ENCODE data around the gene LRRC55.

LRRC55 gene

DNA sequence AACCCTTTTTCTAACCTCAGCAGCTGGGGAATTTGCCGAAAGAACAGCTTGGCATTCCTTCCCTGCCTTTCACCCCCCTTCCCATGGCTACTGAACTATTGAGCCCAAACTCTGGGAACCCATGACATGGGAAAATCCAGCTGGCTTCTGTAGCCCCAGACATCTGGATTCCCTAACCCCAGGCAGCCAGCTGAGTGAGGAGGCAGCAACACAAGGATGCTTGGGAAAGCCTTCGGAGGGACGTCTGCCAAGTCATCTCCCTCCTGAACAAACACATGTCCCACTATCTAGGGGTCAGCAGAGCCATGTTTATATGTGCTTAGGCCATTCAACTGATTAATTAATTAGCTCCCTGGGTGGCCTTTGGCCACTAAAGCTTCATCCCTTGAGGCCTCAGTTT is 21.6 kb downstream of the LRRC55 start:
- no peak for DNase-seq (ENCODE audit: low read depth)

DNA sequence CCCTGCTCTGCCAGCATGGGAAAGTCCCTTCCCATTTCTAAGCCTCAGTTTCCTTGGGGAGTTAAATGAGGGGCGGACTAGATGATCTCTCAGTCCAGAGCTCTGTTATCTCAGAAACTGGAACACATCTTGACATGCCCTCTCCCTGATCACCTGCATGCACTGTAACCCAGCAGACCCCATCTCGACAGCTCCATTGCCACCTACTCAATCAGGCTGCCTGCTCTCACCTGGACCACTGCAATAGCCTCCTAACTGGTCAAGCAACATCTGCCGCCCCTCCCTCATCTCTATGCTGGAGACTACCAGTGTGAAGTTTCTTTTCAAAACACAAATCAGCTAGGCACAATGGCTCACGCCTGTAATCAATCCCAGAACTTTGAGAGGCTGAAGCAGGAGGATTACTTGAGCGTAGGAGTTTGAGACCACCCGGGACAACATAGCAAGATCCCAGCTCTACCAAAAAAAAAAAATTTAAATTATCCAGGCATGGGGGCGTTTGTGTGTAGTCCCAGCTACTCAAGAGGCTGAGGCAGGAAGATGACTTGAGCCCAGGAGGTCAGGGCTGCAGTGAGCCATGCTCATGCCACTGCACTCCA is 22.2 kb downstream of the LRRC55 start:
- DNase-seq (ENCODE audit: low read depth), result no peak

DNA sequence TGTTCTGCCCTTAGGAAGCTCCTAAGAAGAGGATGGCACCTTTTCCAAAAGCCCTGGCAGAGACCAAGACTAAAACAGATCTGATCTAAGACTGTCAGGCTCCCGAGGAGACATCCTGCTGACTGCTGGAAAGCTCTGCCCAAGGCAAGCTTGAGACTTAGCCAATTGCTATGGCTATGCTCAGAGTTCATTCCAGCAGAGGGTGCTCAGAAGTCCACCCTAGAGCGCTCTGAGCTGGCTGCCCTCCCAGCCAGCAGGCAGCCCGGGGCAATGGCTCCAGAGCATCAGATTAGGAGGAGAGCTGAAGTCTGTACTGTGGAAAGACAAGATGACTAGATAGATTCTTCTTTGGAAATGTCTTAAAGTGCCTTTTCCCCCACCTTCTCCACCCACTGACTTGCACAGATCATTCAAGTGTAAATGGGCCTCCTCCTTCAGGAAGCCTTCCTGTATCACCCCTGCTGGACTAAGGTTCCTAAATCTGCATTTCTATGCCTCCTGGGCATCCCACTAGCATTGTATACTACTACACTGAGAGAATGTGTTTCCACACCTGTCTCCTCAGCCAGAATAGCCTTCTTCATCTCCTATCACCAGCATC is 23.4 kb downstream of the LRRC55 start:
- peak; percentile 61 for DNase-seq (ENCODE audit: low read depth)

DNA sequence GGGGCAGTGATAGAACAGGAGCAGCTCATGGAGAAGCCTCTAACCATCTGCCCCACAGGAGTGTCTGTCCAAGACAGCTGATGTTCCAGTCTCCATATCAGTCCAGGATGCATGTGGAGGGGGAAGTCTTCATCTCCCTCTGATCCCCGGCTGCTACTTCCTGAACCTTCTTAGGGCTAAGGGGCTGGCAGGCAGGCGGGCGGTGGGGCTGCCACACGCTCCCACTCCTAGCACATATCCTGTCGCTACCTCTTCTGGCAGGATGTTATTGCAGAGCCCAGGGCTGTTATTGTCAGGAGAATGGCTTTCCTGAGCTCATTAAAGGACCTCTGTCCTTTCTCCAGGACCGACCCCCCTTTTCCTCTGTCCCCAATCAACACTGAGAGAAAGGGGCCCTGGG is 25.4 kb downstream of the LRRC55 start:
- DNase-seq (ENCODE audit: low read depth), result no peak

DNA sequence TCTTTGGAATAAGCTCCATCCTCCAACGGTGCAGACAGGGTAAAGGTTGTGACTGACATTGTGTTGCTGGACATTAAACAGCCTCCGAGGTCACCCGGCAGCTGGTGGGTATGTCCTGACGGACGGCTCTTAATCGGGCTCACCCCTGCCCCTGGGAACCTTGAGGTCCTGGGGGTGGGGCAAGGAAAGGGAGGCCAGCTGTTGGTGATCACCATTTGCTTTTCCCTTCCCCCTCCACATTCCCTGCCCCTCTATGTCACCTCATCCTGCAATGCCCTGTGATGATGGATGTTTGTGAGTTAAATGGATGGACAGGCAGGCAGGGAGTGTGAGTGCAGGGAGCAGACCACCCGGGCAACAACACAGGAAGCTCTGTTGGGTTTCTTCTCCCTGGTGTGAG is 29.0 kb downstream of the LRRC55 start:
- no peak for DNase-seq (ENCODE audit: low read depth)

DNA sequence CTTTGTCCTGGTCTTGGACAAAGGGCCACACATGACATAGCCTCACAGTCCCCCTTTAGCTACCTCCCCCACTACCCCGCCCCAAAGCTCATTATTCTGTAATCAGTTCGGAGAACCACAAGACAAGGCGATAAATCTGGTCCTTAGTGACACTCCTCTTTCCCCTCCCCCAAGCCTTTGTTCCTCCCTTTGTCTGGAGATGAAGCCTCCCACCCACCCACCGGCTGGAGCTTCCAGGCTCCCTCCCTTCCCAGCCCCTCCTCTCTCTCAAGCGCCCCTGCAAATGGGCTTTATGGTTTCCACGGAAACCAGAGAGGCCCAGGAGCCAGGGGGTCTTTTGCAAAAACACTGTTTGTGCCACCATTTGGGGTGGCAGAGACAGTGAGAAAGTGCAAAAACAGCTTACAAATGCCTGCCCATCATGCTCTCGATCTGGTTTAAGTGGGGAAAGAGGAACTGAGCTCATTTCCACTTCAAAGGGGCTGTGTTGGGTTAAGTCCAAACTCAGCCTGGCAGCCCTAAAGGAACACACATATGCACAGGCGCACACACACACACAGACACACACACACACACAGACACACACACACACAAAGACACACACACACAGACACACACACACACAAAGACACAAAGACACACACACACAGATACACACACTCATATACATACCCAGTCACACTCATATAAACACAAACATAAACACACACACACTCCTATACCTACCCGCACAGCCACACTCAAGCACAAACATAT is 31.8 kb downstream of the LRRC55 start:
- DNase-seq (ENCODE audit: low read depth), result peak; percentile 22

DNA sequence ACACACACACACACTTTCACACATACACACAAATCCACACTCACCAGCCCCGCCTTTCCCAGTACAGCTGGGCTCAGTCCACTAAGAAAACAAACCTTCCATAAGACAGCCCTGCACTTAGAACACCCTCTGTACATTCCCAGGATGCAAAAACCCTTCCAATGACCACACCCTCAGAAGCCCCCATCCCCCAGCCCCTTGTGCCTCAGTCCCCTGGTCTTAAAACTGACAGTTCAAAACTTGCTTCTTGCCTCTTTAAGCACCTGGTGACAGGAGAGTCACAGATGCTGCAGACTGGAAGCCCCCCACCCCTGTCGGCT is 32.3 kb downstream of the LRRC55 start:
- peak; percentile 23 for DNase-seq (ENCODE audit: low read depth)

DNA sequence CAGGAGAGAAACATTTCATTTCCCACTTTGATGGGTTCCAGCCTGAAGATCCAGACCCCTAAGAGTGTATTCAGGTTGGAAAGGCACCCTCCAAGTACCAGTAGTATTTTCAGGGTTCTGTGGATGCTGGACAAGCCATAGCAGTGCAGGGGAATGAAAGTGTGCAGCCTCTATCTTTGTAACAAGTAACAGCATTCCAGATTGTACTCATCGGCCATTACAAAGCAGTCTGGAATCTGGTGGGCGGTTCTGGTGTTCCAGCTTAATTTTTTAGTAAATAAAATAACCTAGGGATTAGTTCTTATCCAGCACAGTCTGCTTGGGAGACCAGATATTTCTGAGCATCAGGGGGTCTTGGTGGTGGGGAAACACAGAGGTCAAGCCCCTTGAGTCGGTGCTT is 32.7 kb downstream of the LRRC55 start:
- DNase-seq (ENCODE audit: low read depth), result peak; percentile 86

DNA sequence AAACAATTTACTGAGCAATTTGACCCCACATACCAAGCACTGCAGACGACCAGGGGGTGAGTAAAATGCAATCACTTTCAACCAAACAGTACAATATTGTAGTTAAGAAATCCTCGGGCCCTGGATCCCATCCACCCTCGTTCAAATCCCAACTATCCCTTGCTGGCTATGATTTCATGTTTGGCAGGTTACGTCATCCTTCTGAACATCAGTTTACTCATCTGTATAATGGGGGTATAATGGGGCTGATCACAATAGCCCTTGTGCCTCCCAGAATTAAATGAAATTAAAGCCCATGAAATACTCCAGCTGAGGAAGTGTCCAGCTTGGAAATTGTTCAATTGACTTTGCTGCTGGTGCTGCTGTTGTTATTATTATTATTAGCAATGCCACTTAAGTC is 34.7 kb downstream of the LRRC55 start:
- peak; percentile 1 for DNase-seq (ENCODE audit: low read depth)

DNA sequence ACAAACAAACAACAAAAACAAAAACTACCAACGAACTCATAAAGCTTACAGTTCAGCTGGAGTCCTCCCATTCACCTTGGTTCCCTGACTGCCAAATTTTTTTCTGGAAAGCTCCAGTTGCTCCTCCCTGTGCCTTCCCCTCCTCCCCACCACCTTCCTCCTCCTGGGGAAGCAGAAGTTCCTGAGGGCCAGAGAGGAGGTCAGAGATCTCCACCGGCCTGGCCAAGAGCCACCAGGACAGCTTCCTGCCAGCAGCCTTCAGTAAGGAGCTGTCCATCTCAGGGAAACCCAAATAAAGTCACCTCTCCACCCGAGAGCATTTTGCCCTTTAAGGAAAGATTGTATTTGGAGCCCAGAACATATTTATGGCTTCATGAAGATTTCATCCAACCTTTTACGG is 35.3 kb downstream of the LRRC55 start:
- no peak for DNase-seq (ENCODE audit: low read depth)

DNA sequence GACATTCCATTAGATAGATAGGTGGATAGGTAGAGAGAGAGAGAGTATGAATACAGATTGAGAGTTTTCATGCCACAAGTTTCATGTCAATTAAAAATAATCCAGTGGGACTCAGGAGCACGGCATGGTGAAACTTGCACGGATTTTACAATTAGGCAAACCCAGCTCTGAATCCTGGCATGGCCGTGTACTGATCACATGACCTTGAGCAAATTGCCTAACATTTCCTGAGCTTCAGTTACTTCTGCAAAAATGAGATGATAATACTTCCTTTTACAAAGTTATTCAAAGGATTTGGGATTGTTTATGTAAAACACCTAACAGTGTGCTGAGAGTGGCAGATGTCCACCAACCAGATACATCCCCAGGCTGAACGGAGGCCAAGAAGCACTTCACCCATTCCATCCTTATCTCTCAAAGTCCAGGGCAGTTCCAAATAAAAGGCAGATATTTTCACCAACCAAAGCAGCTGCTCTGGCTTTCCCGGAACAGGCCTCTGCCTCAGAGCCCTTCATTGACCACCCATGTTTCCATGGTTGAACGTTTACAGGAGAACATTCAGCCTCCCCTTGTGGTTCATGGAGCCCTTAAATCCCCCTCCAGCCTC is 37.4 kb downstream of the LRRC55 start:
- peak; percentile 66 for DNase-seq (ENCODE audit: low read depth)

DNA sequence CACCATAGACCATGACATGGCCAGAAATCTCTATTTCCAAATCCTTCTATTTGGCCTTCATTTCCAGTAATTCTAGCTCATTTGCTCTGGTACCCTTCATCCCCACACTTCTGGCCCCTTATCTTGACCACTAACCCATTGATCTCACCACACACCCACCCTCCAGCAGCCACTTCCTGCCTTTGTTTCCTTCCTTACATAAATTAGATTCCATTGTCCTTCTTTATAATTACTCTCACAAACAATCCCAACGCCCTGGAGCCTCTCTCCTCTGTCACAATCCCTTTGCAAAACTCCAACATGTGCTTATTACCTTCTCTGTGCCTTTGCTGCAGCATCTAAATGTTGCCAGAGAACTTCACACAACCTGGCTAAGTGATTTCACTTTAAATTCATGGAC is 40.5 kb downstream of the LRRC55 start:
- no peak for DNase-seq (ENCODE audit: low read depth)

DNA sequence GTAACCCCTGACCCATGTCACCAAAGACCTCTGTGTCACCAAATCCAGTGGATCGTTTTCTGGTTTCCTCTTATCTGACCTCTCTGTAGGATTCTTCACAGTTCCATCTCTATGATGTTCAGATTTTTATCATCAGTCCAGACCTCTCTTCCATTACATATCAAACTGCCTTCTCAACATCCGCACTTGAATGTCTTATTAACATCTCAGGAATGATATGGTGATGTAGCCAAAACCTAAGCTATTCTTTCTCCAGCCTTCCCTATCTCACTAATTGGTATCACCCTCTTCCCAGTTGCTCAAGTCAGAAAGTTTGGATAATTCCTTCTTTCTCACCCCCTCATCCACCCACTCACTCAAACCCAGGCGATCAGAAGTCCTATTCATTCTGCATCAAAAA is 41.8 kb downstream of the LRRC55 start:
- peak; percentile 21 for DNase-seq (ENCODE audit: low read depth)

DNA sequence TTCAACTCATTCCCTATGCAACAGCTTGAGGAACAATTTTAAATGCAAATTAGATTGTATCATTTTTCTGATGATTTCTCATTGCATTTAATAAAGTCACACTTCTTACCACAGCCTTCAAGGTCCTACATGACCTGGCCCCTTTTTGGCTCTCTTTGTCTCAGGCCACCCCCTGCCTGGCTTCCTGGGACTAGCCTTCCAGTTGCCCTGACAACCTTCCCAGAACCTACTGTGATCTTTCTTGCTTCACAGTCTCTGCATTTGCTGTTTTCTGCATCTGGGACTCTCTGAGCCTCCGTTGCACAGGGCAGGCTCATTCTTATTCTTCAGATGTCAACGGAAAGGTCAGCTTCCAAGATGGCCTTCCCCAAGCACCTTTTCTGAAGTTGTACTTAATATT is 42.4 kb downstream of the LRRC55 start:
- no peak for DNase-seq (ENCODE audit: low read depth)

DNA sequence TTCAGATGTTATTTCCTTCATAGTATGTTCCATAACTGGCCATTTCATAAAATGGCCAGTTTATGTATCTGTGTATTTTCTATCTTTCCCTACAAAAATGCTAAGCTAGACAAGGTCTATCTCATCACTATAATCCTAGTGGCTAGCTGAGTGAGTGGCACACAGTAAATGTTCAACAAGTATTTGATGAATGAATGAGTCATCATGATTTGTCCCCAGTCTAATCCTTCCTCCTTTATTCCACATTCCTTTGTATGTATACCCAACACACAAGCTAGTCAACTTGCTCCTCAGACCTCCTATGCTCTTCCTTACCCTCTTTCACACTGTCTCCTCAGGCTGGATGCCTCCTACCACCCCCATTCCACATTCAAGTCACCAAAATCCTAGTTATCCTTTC is 42.8 kb downstream of the LRRC55 start:
- DNase-seq (ENCODE audit: low read depth), result peak; percentile 78

DNA sequence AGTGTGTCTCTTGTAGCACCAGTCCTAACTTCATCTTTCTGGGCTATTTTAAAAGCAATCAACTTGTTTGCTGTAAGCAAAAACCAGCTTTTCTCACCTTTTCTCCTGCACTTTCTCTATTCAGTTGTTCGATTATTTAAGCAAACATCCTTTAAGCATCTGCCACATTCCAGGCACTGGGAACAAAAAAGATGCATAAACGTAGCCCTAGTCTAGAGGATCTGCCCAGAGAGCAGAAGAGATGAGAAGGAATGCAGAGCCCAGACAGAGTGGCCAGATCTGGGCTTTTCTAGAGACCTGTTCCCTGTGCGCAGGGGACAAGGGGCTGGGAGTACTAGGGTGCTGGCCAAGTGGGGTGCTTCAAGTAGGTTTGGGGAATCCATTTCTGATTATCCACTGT is 46.8 kb downstream of the LRRC55 start:
- DNase-seq (ENCODE audit: low read depth), result no peak

DNA sequence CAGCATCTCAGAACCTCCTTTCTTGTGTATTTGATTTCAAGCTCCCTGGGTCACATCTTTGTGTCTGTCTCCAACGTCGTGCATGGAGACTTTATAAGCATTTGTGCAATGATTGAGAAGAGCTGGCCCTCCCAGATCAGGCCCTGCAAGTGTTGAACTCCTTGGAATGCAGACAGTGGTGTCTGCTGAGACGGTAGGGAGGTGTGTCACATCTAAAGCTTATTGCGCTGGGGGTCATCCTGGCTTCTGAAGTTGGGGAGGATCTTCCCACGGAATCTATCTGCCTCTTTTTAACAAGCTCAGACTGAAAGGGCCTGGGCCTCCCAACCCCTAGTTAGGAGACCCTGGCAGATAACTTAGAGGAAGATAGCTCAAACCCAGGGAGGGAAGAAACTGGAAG is 48.6 kb downstream of the LRRC55 start:
- DNase-seq (ENCODE audit: low read depth), result no peak

DNA sequence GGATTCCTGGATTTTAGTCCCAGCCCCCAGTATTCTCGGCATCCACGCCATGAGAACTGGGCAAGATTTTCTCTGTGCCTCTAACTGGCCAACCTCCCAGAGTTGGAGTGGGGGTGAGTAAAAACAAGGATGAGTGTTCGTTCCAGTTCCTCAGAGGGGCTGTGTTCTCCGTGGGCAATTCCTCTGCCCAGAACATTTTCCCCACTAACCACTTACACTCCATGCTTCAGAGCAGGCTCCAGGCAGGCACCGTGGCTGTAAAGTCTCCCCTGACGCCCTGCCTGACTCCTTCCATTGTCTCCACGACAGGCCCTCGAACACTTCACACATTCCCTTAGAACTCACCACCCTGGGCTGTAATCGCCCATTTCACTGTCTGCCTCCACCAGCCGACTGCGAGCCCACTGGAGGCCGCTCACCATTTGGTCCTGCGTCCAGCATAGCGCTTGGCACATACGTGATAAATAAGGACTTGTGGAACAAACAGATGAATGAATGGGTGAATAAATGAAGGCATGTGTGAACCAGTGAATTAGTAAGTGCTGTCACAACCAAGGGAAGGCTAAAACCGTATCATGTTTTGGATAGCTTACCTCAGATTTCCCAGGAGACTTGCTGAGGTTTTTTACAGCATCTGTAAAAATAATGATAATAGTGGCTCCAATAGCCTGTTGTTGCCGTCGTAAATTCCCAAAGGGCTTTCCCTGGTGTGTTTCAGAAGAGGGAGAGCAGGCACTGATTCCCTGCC is 49.2 kb downstream of the LRRC55 start:
- no peak for DNase-seq (ENCODE audit: low read depth)

DNA sequence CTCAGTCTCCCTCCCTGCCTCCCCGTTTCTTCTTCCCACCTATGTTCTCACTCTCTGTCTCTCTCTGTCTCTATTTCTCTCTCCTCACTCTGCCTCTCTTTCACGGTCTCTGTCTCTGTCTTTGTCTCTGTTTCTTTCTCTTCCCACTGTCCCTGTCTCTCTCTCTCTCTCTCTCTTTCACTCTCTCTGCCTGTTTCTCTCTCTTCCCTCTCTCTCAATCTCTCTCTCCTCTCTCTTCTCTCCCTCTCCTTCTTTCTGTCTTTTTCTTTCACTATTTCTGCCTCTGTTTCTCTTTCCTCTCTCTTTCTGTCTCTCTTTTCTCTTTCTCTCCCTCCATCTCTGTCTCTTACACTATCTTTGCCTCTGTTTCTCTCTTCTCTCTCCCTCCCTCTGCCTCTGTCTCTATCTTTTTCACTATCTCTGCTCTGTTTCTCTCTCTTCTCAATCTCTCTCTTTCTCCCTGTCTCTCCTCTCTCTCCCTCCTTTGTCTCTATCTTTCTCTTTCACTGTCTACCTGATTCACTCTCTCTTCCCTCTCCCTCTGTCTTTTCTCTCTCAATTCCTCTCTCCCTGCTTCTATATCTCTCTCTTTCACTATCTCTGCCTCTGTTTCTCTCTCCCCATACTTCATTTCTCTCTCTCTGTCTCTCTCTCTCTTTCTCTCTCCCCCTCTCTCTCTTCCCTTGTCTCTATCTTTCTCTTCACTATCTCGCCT is 49.9 kb downstream of the LRRC55 start:
- no peak for DNase-seq (ENCODE audit: low read depth)

DNA sequence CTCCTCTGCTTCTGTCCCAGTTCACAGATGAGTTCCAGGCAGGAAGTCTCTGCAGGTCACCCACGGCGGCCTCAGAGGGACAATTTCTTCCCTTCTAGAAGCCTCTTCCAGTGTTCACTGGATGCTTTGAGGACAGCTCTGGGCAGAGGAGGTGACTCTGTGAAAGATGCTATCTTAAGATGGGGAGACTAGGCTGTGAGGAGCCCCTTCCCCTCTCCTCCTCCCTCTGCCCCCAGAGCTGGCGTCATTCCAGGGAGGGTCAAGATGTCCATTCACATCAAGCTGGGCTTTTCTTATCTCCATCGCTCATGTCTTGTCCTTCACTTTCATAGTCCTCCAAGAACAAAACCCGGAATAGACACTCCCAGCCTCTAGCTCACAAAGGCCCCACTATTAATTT is 51.9 kb downstream of the LRRC55 start:
- no peak for DNase-seq (ENCODE audit: low read depth)

DNA sequence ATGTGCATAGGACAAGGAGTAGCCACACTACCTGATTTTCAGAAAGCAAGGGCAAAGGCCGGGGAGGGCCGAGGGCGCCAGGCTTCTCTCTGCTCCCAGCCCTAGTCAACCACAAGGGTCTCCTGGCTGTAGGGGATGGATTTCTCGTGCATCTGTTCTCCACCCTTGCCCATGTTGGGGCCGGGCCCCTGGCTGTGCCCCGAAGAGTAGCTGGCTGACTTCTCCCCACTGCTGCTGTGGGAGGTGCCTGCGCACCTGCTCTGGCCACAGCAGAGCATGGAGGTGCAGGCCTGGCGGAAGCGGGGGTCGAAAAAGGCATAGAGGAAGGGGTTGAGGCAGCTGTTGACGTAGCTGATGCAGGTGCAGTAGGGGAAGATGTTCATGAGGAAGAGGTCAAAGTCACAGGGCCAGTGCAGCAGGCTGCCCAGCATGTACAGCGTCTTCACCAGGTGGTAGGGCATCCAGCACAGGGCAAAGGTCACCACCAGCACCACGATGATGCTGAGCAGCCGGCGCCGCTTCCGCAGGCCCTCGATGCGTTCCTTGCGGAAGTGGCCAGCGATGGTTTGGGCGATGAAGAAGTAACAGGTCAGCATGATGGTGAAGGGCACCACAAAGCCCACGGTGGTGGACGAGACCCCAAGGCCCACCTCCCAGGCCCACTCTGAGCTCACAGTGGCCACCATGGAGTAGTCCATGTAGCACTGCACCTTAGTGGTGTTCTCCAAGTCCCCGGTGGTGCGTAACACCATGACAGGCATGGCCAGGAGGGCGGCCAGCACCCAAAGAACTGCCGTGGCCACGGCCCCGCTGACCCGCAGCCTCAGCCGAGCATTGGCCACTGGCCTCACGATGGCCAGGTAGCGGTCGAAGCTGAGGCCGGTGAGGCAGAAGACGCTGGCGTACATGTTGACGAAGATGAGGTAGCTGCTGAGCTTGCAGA is 54.3 kb downstream of the LRRC55 start:
- DNase-seq (ENCODE audit: low read depth), result no peak
